SK-N-SH treated with all-trans-retinoic acid at 6 μM for 48 hours (cell line): ENCODE measurements around the gene CTNNA3.

ENCODE experiments used
- ARNTL ChIP-seq: fragments of 450-650 bp; formaldehyde crosslinking; IDR thresholded peaks from 2 replicates; pipeline ENCODE4 v1.5.0; 2020; ENCODE audit warnings: low read depth, mild to moderate bottlenecking, moderate library complexity, borderline replicate concordance
- GLIS3 ChIP-seq: fragments of 250-450 bp; sonication (Bioruptor Pico); IDR thresholded peaks from 2 replicates; pipeline ENCODE4 v1.5.0; 2020; ENCODE audit warnings: mild to moderate bottlenecking, moderate library complexity
- ZFP30 ChIP-seq: fragments of 450-650 bp; formaldehyde crosslinking; IDR thresholded peaks from 2 replicates; pipeline ENCODE4 v1.5.0; 2022; ENCODE audit warnings: mild to moderate bottlenecking, moderate library complexity
- TF ChIP-seq, protein P1 (sequence below): fragments of 250-450 bp; sonication (Bioruptor Pico); IDR thresholded peaks from 2 replicates; pipeline ENCODE4 v1.8.0; 2020; ENCODE audit warnings: mild to moderate bottlenecking, moderate library complexity, borderline replicate concordance

DNA sequence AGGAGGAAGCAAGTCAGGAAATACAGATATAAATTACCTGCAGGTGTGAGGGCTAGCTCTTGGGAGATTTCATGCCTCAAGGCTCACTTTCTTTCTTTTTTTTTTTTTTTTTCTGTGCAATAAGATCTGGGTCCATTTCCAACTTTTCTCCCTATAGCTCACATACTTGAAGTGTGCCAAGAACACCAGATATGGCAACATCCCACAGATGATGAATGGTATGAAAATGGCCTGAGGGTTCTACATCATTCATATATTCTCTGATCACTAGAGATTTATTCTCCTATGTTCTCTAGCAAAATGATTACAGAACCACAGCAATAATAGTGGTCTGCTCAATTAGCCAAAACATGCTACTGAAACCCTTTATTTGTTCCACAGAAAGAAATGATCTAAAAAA, 653.0 kb downstream of the CTNNA3 start:
- TF ChIP-seq, protein P1, sequence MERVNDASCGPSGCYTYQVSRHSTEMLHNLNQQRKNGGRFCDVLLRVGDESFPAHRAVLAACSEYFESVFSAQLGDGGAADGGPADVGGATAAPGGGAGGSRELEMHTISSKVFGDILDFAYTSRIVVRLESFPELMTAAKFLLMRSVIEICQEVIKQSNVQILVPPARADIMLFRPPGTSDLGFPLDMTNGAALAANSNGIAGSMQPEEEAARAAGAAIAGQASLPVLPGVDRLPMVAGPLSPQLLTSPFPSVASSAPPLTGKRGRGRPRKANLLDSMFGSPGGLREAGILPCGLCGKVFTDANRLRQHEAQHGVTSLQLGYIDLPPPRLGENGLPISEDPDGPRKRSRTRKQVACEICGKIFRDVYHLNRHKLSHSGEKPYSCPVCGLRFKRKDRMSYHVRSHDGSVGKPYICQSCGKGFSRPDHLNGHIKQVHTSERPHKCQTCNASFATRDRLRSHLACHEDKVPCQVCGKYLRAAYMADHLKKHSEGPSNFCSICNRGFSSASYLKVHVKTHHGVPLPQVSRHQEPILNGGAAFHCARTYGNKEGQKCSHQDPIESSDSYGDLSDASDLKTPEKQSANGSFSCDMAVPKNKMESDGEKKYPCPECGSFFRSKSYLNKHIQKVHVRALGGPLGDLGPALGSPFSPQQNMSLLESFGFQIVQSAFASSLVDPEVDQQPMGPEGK (CRISPR knock-in tag): no peak
- no peak for TF ChIP-seq ZFP30 (CRISPR knock-in tag)
- TF ChIP-seq GLIS3 (CRISPR knock-in tag): no peak
- TF ChIP-seq ARNTL: no peak
